HG03095 (cell line): ENCODE results near the gene RPGRIP1.
"Not testable (repeated sequence)": the region's sequence is repeated elsewhere in the genome, so short reads cannot be mapped to it uniquely, and the experiment has no call there.

Source experiments
- ATAC-seq: cut with Tn5 transposase; IDR thresholded peaks from one replicate; pipeline ENCODE4 v1.9.1; 2021; ENCODE audit warnings: moderate library complexity; ENCODE audit not compliant: unreplicated experiment

Gene RPGRIP1

DNA sequence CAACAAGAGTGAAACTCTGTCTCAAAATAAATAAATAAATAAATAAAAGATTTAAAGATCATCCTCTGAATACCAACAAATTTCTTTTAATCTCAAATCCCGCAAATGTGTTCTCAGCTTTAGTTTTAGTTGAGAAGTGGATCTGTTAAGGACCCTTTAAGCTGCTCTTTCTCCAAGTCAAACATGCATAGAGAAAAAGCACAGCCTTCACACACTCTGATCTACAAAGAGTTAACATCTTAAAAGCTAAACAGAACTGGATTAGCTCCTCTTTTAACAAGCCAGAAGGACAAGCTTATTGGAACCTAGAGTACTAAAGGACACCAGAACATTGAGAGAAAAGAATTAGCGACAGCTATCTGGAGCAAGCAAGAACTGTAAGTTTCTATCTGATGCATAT is at the start of gene RPGRIP1:
TSS of gene RPGRIP1 (plus strand) at position 301 of the 400 bp plus-strand sequence. CDS start 7,894 bp downstream, outside the sequence.
- ATAC-seq = no peak

DNA sequence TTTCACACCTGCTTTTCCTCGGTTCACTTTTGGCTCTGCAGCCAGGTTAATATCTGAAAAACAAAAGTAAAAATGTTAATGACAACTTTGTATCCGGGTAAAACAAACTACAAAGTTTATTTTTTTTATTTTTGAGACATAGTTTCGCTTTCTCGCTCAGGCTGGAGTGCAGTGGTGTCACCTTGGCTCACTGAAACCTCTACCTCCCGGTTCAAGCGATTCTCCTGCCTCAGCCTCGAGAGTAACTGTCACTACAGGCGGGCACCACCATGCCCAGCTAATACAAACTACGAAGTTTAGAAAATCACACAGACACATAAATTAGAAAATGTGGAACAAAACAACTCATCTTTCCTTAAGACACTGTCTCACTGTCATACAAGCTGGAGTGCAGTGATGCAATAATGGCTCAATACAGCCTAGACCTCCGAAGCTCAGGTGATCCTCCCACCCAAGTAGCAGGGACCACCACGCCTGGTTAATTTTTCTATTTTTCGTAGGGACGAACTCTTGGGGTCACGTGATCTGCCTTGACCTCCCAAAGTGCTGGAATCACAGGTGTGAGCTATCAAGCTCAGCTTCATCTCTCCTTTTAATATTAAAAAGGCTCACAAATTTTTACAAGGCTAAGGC is 48.7 kb upstream of the RPGRIP1 start:
- ATAC-seq = no peak

DNA sequence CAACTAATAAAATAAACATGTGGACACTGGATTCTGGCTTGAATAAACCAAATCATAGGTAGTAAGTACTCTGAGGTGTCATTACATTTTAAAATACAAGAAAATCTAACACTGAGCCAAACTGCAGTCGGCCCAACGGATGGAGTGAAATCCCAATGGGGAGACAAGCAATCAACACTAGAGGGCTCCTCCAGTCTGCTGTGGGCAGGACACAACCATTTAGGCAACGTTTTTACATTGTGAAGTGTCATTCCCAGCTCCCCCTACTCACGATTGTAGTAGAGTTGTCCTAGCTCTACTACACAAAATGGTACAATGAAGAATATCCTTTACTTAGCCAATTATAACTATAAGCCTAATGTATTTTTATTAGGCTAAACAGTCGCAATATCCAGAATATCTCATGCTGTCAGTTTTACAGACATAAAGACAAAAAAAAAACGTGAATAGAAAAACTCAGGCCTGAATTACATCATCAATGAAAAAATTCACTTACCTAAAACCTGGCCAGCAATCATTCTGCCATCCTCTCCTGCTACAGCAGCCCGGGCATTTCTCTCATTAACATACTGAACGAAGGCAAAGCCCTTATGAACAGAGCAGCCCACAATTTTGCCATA is 46.3 kb upstream of the RPGRIP1 start:
- ATAC-seq = no peak

DNA sequence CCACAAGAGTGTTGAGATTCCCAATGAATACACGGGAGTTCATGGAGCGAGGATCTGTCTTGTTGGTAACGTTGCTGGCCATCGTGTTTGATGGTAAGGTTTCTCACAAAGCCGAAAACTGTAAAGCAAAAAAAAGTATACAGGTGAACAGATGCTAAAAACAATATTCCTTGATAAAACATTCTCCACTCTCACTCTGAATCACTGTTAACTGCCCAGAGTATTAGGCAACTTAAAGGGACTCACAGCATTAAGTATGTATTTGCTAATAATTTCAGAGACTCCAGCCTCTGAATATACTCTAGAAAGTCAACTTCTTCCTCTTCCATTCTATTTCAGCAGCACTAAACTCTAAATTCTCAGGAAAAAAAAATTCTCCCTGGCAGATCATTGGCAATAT is 45.8 kb upstream of the RPGRIP1 start:
- no peak for ATAC-seq

DNA sequence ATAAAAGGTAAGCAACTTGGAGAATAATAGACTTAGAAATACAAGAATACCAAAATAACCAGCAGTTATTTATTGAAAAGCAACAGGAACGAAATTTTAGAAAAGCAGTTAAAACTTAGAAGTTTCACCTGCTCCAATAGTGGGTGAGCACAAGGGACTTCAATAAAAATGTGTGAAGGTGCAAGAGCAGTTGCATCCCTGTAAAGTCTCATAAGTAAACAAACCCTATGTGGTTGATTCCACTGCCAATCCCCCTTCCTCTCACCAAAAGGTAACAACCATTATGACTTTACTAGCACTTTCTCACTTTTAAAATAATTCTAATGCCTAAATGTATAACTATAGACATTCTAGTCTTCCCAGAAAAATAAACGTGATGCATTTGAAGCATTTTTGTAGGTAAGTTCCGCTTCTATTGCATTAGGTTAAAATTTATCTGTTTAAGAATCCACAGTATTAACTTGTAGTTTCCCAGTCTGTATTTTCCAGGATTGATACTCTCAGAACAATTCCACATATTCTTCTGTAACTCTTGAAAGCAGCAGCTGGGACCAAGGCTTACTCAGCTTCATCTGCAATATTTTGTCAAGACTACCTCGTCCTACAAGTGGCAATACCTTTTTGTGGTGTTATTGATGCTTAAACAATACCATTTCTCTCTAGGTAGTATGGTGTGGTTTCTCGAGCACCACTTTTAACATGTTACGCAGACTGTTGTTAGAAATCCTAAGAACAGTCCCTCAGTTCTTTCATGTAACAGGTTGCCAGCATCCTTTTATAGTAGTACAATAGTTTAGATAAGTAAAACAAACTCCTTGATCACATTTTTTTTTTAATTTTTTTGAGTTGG is 42.7 kb upstream of the RPGRIP1 start:
- ATAC-seq = no peak

DNA sequence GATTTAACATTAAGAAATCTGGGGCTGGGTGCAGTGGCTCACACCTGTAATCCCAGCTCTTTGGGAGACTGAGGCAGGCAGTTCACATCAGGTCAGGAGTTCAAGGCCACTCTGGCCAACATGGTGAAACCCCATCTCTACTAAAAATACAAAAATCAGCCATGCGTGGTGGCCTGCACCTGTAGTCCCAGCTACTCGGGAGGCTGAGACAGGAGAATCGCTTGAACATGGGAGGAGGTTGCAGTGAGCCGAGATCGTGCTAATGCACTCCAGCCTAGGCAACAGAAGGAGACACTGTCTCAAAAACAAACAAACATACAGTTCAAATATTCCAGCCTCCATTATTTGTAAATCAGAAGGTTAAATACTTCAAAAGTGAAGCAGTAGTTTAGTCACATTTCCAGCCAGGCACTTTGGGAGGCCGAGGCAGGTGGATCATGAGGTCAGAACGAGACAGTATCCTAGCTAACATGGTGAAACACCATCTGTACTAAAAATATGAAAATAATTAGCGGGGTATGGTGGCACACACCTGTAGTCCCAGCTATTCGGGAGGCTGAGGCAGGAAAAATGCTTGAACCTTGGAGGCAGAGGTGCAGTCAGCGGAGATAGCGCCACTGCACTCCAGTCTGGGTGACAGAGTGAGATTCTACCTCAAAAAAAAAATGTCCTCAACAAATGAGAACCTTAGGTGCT is 40.9 kb upstream of the RPGRIP1 start:
- ATAC-seq = no peak

DNA sequence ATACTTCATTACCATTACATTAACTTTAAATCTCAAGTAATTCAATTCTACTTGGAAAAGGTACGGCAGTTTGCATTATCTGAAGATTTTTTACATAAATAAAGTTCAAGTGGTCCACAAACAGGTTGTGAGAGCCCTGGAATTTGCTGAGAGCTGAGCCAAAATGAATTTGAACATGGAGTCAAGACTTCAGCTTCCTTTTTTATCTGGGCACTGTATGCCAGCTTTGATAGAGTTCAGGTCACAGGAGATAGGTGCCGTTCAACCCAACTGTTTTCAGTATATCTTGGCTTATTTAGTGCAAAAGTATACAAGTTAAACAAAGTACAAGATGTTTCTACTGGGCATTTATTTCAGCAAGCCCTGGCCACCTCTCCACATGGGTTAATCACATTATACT is 39.5 kb upstream of the RPGRIP1 start:
- ATAC-seq = no peak

DNA sequence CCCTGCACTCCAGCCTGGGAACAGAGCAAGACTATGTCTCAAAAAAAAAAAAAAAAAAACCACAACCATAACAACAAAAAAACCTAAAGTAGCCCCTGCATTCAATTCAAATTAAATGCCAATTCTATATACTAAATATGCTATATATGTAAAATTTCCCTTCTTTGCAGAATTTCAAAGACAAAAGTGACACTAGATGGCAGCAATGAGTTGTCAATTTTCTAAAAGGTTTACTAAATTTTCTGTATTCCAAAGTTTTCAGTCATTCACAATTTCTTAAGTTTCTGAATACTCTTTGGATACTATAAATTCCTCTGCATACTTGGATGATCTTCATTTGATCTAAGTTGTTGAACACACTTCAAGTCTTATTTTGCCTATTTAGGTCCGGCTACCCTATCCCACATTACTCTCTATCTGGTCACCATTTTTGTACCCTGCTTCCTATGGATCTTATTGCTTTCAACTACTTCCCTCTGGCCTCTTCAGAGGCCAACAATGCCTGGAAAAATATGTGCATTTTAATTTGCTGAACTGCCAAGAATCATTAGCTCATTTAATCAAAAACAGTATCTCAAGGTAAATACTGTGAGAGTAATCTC is 38.6 kb upstream of the RPGRIP1 start:
- no peak for ATAC-seq

DNA sequence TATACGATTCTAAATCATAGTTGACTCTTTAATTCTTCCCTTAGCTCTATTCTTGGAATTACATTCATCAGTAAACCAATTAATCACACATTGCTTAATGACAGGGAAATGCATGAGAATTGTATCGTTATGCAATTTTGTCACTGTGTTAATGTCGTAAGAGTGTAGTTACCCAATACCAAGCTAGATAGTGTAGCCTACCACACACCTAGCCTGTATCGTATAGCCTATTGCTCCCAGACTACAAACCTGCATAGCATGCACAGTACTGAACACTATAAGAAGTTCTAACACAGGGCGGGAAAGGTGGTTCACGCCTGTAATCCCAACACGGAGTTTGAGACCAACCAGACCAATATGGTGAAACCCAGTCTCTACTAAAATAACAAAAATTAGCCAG is 35.3 kb upstream of the RPGRIP1 start:
- no peak for ATAC-seq

DNA sequence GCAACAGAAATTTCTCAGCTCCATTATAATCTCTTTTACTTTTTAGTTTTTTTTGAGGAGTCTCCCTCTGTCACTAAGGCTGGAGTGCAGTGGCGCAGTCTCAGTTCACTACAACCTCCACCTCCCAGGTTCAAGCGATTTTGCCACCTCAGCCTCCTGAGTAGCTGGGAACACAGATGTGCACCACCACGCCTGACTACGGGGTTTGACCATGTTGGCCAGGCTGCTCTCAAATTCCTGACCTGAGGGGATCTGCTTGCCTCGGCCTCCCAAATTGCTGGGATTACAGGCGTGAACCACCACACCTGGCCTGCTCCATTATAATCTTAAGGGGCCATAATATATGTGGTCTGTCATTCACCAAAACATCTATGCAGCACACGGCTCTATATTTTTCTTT is 34.1 kb upstream of the RPGRIP1 start:
- ATAC-seq = no peak

DNA sequence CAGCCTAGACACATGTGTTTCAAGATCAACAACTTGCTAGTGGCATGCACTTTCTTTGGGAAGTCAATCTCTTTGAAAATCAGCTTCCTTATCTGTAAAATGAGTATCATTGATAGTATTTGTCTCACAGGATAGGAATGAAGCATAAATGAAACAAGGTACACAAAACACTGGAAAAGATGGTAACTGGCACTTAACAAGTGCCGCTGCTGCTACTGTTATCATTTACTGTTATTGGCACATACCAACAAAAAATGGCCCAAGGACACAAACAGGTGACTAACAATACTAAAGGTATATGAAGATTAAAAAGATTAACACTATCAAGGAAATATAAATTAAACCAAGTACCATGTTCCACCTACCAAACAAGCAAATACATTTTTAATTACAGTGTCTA is 31.5 kb upstream of the RPGRIP1 start:
- no peak for ATAC-seq

- ATAC-seq = no peak
Measured at GRCh38 chr14:21248739-21249411, 31.0 kb upstream of the RPGRIP1 start.

- no peak for ATAC-seq
Measured at GRCh38 chr14:21251215-21251614, 28.7 kb upstream of the RPGRIP1 start.

DNA sequence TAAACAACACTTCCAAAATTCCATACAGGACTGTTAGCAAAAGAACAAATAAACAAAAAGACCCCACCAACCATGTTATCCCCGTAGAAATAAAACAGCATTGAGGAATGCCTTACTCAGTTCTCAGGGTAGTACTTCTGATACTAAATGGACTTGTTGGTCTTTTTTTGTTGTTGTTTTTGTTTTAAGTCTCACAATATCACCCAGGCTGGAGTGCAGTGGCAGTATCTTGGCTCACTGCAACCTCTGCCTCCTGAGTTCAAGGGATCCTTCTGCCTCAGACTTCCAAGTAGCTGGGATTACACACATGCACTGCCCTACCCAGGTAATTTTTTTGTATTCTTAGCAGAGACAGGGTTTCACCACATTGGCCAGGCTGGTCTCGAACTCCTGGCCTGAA is 27.7 kb upstream of the RPGRIP1 start:
- no peak for ATAC-seq

GRCh38 chr14:21255385-21256101 is 24.3 kb upstream of the RPGRIP1 start:
- ATAC-seq = no peak

DNA sequence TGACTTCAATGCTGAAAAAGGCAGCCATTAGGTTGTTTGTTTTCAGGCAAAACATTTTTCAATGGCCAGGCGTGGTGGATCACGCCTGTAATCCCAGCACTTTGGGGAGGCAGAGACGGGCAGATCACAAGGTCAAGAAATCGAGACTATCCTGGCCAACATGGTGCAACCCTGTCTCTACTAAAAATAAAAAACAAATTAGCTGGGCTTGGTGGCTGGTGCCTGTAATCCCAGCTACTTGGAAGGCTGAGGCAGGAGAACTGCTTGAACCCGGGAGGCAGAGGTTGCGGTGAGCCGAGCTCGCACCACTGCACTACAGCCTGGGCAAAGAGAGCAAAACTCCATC is 23.8 kb upstream of the RPGRIP1 start:
- ATAC-seq = not testable (repeated sequence)

DNA sequence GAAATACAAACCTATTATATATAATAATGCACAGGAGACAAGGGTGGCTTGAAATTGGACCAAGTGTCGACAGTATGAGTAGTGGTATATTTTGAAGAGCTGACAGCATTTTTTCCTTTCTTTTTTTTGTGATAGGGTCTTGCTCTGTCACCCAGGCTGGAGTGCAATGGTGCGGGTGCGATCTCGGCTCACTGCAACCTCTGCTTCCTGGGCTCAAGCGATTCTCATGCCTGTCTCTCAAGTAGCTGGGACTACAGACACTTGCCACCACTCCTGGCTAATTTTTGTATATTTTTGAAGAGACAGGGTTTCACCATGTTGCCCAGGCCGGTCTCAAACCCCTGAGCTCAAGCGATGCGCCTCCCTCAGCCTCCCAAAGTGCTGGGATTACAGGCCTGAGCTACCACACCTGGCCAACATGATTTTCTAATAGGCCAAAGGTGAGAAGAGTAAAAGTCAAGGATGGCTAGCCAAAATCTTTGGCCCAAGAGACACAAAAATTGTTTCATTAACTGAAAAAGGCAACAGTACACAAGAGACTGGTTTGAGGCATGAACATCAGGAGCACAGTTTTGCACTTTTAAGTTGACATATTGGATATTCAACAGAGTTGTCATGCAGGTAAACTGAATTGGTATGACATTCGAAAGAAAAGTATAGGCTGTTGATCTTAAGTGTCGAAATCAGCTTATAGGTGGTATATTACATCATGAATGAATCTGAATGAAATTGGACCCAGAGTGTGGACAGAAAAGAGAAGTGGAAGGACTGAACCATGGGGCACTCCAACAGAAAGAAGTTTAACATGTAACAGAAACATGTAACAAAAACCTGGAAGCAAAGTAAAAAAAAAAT is 23.1 kb upstream of the RPGRIP1 start:
- ATAC-seq = no peak

GRCh38 chr14:21257394-21257909 is 22.4 kb upstream of the RPGRIP1 start:
- no peak for ATAC-seq
